Neuronal stem cell (in vitro differentiated cells): ENCODE data around the gene MAML1.

Experiments used
- DNase-seq: peaks from one replicate; pipeline ENCODE4 v3.0.0-alpha.2; 2013; ENCODE audit warnings: low spot score
- H2AFZ ChIP-seq: one replicate; pipeline ENCODE4 v1.6.1; 2013; ENCODE audit warnings: mild to moderate bottlenecking, low read length, inconsistent platforms
- H2AK5ac ChIP-seq: 2 replicates; pipeline ENCODE4 v1.6.1; 2013; ENCODE audit warnings: low read depth, mild to moderate bottlenecking, inconsistent platforms, low read length, moderate library complexity, mixed read lengths
- H2BK120ac ChIP-seq: 2 replicates; pipeline ENCODE4 v1.6.1; 2013; ENCODE audit warnings: low read depth, mild to moderate bottlenecking, inconsistent platforms, low read length, moderate library complexity, mixed read lengths
- H2BK12ac ChIP-seq: one replicate; pipeline ENCODE4 v1.6.1; 2013; ENCODE audit warnings: low read length, inconsistent platforms
- H2BK15ac ChIP-seq: 2 replicates; pipeline ENCODE4 v1.6.1; 2013; ENCODE audit warnings: mild to moderate bottlenecking, low read length, inconsistent platforms, mixed read lengths
- H2BK5ac ChIP-seq: one replicate; pipeline ENCODE4 v1.6.1; 2013; ENCODE audit warnings: inconsistent platforms, mild to moderate bottlenecking, low read length, moderate library complexity
- H3K14ac ChIP-seq: one replicate; pipeline ENCODE4 v1.6.1; 2013; ENCODE audit warnings: low read length, inconsistent platforms
- H3K18ac ChIP-seq: 2 replicates; pipeline ENCODE4 v1.6.1; 2013; ENCODE audit warnings: low read length, inconsistent platforms
- H3K23ac ChIP-seq: 2 replicates; pipeline ENCODE4 v1.6.1; 2013; ENCODE audit warnings: low read depth, mild to moderate bottlenecking, mixed read lengths, low read length, inconsistent platforms; ENCODE audit not compliant: poor library complexity
- H3K27ac ChIP-seq: replicated peaks from 3 replicates; pipeline ENCODE4 v1.5.1; 2013; ENCODE audit warnings: low read length, inconsistent platforms
- H3K27me3 ChIP-seq, 3 experiments: 2 replicates each; pipeline ENCODE4 v1.6.1; 2013; ENCODE audit warnings: low read length in 3 of 3, mild to moderate bottlenecking in 2 of 3, inconsistent platforms in 1 of 3, low read depth in 1 of 3, mixed read lengths in 1 of 3, moderate library complexity in 1 of 3; ENCODE audit not compliant: control insufficient read depth in 3 of 3, insufficient read depth in 3 of 3
- H3K36me3 ChIP-seq, 2 donors: replicated peaks in 1 of 2; 2 replicates each; pipeline ENCODE4 v1.6.1; 2013; ENCODE audit warnings: low read length in 2 of 2; ENCODE audit not compliant: control insufficient read depth in 2 of 2, insufficient read depth in 2 of 2
- H3K4ac ChIP-seq: 2 replicates; pipeline ENCODE4 v1.6.1; 2013; ENCODE audit warnings: inconsistent platforms, mild to moderate bottlenecking, low read length, moderate library complexity
- H3K4me1 ChIP-seq, 2 donors: 1 replicate in 1 of 2; 2 replicates in 1 of 2; pipeline ENCODE4 v1.6.1; 2013; ENCODE audit warnings: low read length in 2 of 2, low read depth in 1 of 2; ENCODE audit not compliant: control insufficient read depth in 2 of 2, insufficient read depth in 1 of 2
- H3K4me2 ChIP-seq: one replicate; pipeline ENCODE4 v1.6.1; 2013; ENCODE audit warnings: mild to moderate bottlenecking, low read length, inconsistent platforms; ENCODE audit not compliant: insufficient read depth, poor library complexity, severe bottlenecking
- H3K4me3 ChIP-seq, 2 donors: 2 replicates each; pipeline ENCODE4 v1.5.1; 2013; ENCODE audit warnings: low read length in 2 of 2, mild to moderate bottlenecking in 2 of 2, inconsistent platforms in 1 of 2, moderate library complexity in 1 of 2
- H3K79me1 ChIP-seq: one replicate; pipeline ENCODE4 v1.6.1; 2013; ENCODE audit warnings: low read depth, mild to moderate bottlenecking, inconsistent platforms, low read length, moderate library complexity
- H3K9ac ChIP-seq: one replicate; pipeline ENCODE4 v1.6.1; 2013; ENCODE audit warnings: mild to moderate bottlenecking, low read depth, low read length, inconsistent platforms; ENCODE audit not compliant: poor library complexity
- H3K9me3 ChIP-seq, 2 donors: replicated peaks in 1 of 2; 2 replicates each; pipeline versions ENCODE3 to v1.6.1; 2013; ENCODE audit warnings: low read length in 2 of 2, mild to moderate bottlenecking in 2 of 2, inconsistent platforms in 1 of 2, low read depth in 1 of 2, mixed read lengths in 1 of 2, moderate library complexity in 1 of 2; ENCODE audit not compliant: control insufficient read depth in 2 of 2, insufficient read depth in 1 of 2
- H4K8ac ChIP-seq: one replicate; pipeline ENCODE4 v1.6.1; 2013; ENCODE audit warnings: low read depth, mild to moderate bottlenecking, inconsistent platforms, low read length, moderate library complexity
- H4K91ac ChIP-seq: one replicate; pipeline ENCODE4 v1.6.1; 2013; ENCODE audit warnings: low read length, low read depth, mild to moderate bottlenecking, inconsistent platforms; ENCODE audit not compliant: poor library complexity
- WGBS, 2 donors: extraction: QIAGEN DNeasy Blood & Tissue Kit; methylation state at CpG; one replicate each; pipeline ENCODE4 v1.1.7; 2013; ENCODE audit warnings: missing lambda C conversion rate in 2 of 2, mixed read lengths in 1 of 2; ENCODE audit not compliant: insufficient read length in 2 of 2, insufficient replicate concordance in 1 of 2; ENCODE audit errors: extremely low coverage in 2 of 2; 5-methylcytosine and 5-hydroxymethylcytosine counted together

Gene MAML1

GRCh38 chr5:179746872-179747271 is 14.2 kb downstream of the MAML1 start:
- Histone ChIP-seq H3K18ac (no peak overlapping the region), H2BK15ac (no peak overlapping the region), H3K14ac (no peak overlapping the region), H2BK5ac (no peak overlapping the region), H3K36me3 (peaks cover 7 to 60% of the 10 kb centered on the region in 2 donors), H2AK5ac (no peak overlapping the region), H3K23ac (no peak overlapping the region), H3K4ac (no peak overlapping the region), H3K27me3 (no peaks in the 10 kb centered on the region), H3K4me1 (no peaks in the 10 kb centered on the region), H4K91ac (no peak overlapping the region), H2BK12ac (no peak overlapping the region), H3K9me3 (peaks cover 3 to 14% of the 10 kb centered on the region in 2 donors), H2BK120ac (no peak overlapping the region), H4K8ac (no peak overlapping the region), H3K79me1 (peaks cover 3% of the 10 kb centered on the region), H3K9ac (no peak overlapping the region), H3K4me2 (no peak overlapping the region), H3K27ac (no peak overlapping the region), H3K4me3 (no peak overlapping the region), H2AFZ (no peak overlapping the region)
- DNase-seq = no peak
- no CpG with 5 or more reads among the region's 2 CpGs for WGBS, 2 donors

GRCh38 chr5:179747811-179748210 is 15.2 kb downstream of the MAML1 start:
- no peak overlapping the region for H3K27ac ChIP-seq
- no peak overlapping the region for H4K8ac ChIP-seq
- H3K14ac ChIP-seq = no peak overlapping the region
- no peaks in the 10 kb centered on the region for H3K27me3 ChIP-seq
- H3K9me3 ChIP-seq = peaks cover 3 to 14% of the 10 kb centered on the region in 2 donors
- H2AFZ ChIP-seq = no peak overlapping the region
- H2BK5ac ChIP-seq = no peak overlapping the region
- no peak overlapping the region for H3K4ac ChIP-seq
- no peak overlapping the region for H2BK15ac ChIP-seq
- H4K91ac ChIP-seq = no peak overlapping the region
- H2BK120ac ChIP-seq = no peak overlapping the region
- no peak overlapping the region for H2BK12ac ChIP-seq
- no peaks in the 10 kb centered on the region for H3K4me1 ChIP-seq
- DNase-seq = no peak
- H3K4me3 ChIP-seq = no peak overlapping the region
- peaks cover 3% of the 10 kb centered on the region for H3K79me1 ChIP-seq
- H2AK5ac ChIP-seq = no peak overlapping the region
- WGBS, 2 donors = no CpG with 5 or more reads among the region's 3 CpGs
- peaks cover 7 to 54% of the 10 kb centered on the region in 2 donors for H3K36me3 ChIP-seq
- no peak overlapping the region for H3K23ac ChIP-seq
- no peak overlapping the region for H3K4me2 ChIP-seq
- H3K9ac ChIP-seq = no peak overlapping the region
- no peak overlapping the region for H3K18ac ChIP-seq

- Histone ChIP-seq H2BK15ac (no peak overlapping the region), H2AFZ (no peak overlapping the region), H4K8ac (no peak overlapping the region), H3K9me3 (peaks cover 3 to 14% of the 10 kb centered on the region in 2 donors), H2BK120ac (no peak overlapping the region), H3K9ac (no peak overlapping the region), H3K23ac (no peak overlapping the region), H3K18ac (no peak overlapping the region), H2AK5ac (no peak overlapping the region), H4K91ac (no peak overlapping the region), H3K27me3 (no peaks in the 10 kb centered on the region), H3K14ac (no peak overlapping the region), H3K79me1 (peaks cover 3% of the 10 kb centered on the region), H2BK5ac (no peak overlapping the region), H3K36me3 (peaks cover 7 to 50% of the 10 kb centered on the region in 2 donors), H2BK12ac (no peak overlapping the region), H3K4me1 (peaks cover 0 to 8% of the 10 kb centered on the region in 2 donors), H3K4me2 (no peak overlapping the region), H3K27ac (peak overlapping the region; percentile 39), H3K4ac (no peak overlapping the region), H3K4me3 (no peak overlapping the region)
- DNase-seq = no peak
- no CpG with 5 or more reads among the region's 8 CpGs for WGBS, 2 donors
Measured at GRCh38 chr5:179749857-179750508, 17.4 kb downstream of the MAML1 start.

GRCh38 chr5:179753971-179754370 is 21.3 kb downstream of the MAML1 start:
- H2BK120ac ChIP-seq = no peak overlapping the region
- no peak overlapping the region for H3K27ac ChIP-seq
- peaks cover 3% of the 10 kb centered on the region for H3K79me1 ChIP-seq
- H2BK5ac ChIP-seq = no peak overlapping the region
- H3K4me1 ChIP-seq = peaks cover 0 to 12% of the 10 kb centered on the region in 2 donors
- peaks cover 3 to 4% of the 10 kb centered on the region in 2 donors for H3K9me3 ChIP-seq
- WGBS, 2 donors = no CpG with 5 or more reads among the region's 5 CpGs
- no peak overlapping the region for H3K23ac ChIP-seq
- no peak overlapping the region for H2BK15ac ChIP-seq
- H4K8ac ChIP-seq = no peak overlapping the region
- H2AK5ac ChIP-seq = no peak overlapping the region
- H3K14ac ChIP-seq = no peak overlapping the region
- H3K4me3 ChIP-seq = no peak overlapping the region
- H3K4me2 ChIP-seq = no peak overlapping the region
- H3K4ac ChIP-seq = no peak overlapping the region
- H3K36me3 ChIP-seq = peaks cover 7 to 32% of the 10 kb centered on the region in 2 donors
- H2AFZ ChIP-seq = no peak overlapping the region
- H3K18ac ChIP-seq = no peak overlapping the region
- H3K9ac ChIP-seq = no peak overlapping the region
- H3K27me3 ChIP-seq = no peaks in the 10 kb centered on the region
- H2BK12ac ChIP-seq = no peak overlapping the region
- DNase-seq = no peak
- H4K91ac ChIP-seq = no peak overlapping the region
